ENCODE measurements around the gene GKN2. TPM values are rescaled to one million over a fixed set of nuclear protein-coding genes. Genes with fewer than 3 reads are reported as not detected.

Gene GKN2
- total RNA-seq, 1 experiment from 2014 or later = not detected

- H3K4me1 ChIP-seq = no peaks in the 10 kb centered on the region
- intact Hi-C loops (cut with micrococcal nuclease; ENCODE audit: unreplicated experiment) = loop anchor here (5.0 kb wide), 2 partner anchors 63 to 438 kb away; partner anchors contain the start of genes APLF and FBXO48
- H3K27me3 ChIP-seq (replicated peaks; ENCODE audit: control insufficient read depth, insufficient read depth, low read length) = no peaks in the 10 kb centered on the region
- no peak overlapping the region for H3K27ac Mint-ChIP-seq (ENCODE audit: unreplicated experiment)
- H3K9me3 Mint-ChIP-seq (ENCODE audit: unreplicated experiment) = peaks cover 22% of the 10 kb centered on the region
- H3K4me3 ChIP-seq (ENCODE audit: low read depth, low read length) = no peak overlapping the region
- peaks cover 9% of the 10 kb centered on the region for H3K27me3 Mint-ChIP-seq (ENCODE audit: insufficient read depth, unreplicated experiment)
- POLR2A ChIA-PET = no interaction called here
- no peak for TF ChIP-seq CTCF (IDR thresholded peaks at IDR 0.05; ENCODE audit: insufficient read depth in 1 of 2, low read depth in 1 of 2, low read length in 1 of 2, severe bottlenecking in 1 of 2, unreplicated experiment in 1 of 2)
- H3K36me3 Mint-ChIP-seq (ENCODE audit: insufficient read depth, unreplicated experiment) = no peaks in the 10 kb centered on the region
- H3K4me1 Mint-ChIP-seq (ENCODE audit: low read depth, unreplicated experiment) = no peaks in the 10 kb centered on the region
- no TSS peak for BruUV-seq (replicated peaks)
- peaks cover 6% of the 10 kb centered on the region for H3K9me3 ChIP-seq
- CTCF ChIA-PET = no interaction called here
- no peak overlapping the region for H3K4me3 Mint-ChIP-seq (ENCODE audit: unreplicated experiment)
- no peaks in the 10 kb centered on the region for H3K36me3 ChIP-seq (ENCODE audit: control insufficient read depth, insufficient read depth, low read length)
- DNase-seq = no peak
Measured at GRCh38 chr2:68905116-68905515, 47.6 kb downstream of the GKN2 start.

- ChIA-PET POLR2A (no interaction called here), CTCF (interaction anchor here (1.1 to 1.3 kb wide), 2 partner anchors 150 to 192 kb away, joined by 3 read pairs; no protein-coding TSS in a partner anchor)
- Mint-ChIP-seq H3K27ac (ENCODE audit: unreplicated experiment) (no peak overlapping the region), H3K27me3 (ENCODE audit: insufficient read depth, unreplicated experiment) (peaks cover 9% of the 10 kb centered on the region), H3K4me3 (ENCODE audit: unreplicated experiment) (no peak overlapping the region), H3K4me1 (ENCODE audit: low read depth, unreplicated experiment) (no peaks in the 10 kb centered on the region), H3K36me3 (ENCODE audit: insufficient read depth, unreplicated experiment) (no peaks in the 10 kb centered on the region), H3K9me3 (ENCODE audit: unreplicated experiment) (peaks cover 22% of the 10 kb centered on the region)
- no peak for TF ChIP-seq CTCF (IDR thresholded peaks at IDR 0.05; ENCODE audit: insufficient read depth in 1 of 2, low read depth in 1 of 2, low read length in 1 of 2, severe bottlenecking in 1 of 2, unreplicated experiment in 1 of 2)
- H3K27me3 ChIP-seq (replicated peaks; ENCODE audit: control insufficient read depth, insufficient read depth, low read length) = no peaks in the 10 kb centered on the region
- no peak overlapping the region for H3K4me3 ChIP-seq (ENCODE audit: low read depth, low read length)
- no TSS peak for BruUV-seq (replicated peaks)
- no peak for DNase-seq
- no peaks in the 10 kb centered on the region for H3K4me1 ChIP-seq
- intact Hi-C loops (cut with micrococcal nuclease; ENCODE audit: unreplicated experiment) = loop anchor here (1.0 kb wide), 2 partner anchors 150 to 192 kb away; no protein-coding TSS in a partner anchor
- peaks cover 6% of the 10 kb centered on the region for H3K9me3 ChIP-seq
- no peaks in the 10 kb centered on the region for H3K36me3 ChIP-seq (ENCODE audit: control insufficient read depth, insufficient read depth, low read length)
Measured at GRCh38 chr2:68901561-68901960, 51.1 kb downstream of the GKN2 start.

- H3K9me3 Mint-ChIP-seq (ENCODE audit: unreplicated experiment) = peaks cover 22% of the 10 kb centered on the region
- TF ChIP-seq CTCF (IDR thresholded peaks at IDR 0.05; ENCODE audit: insufficient read depth in 1 of 2, low read depth in 1 of 2, low read length in 1 of 2, severe bottlenecking in 1 of 2, unreplicated experiment in 1 of 2) = peak; percentile 37 to 43
- H3K36me3 Mint-ChIP-seq (ENCODE audit: insufficient read depth, unreplicated experiment) = no peaks in the 10 kb centered on the region
- H3K9me3 ChIP-seq = peaks cover 6% of the 10 kb centered on the region
- no peaks in the 10 kb centered on the region for H3K36me3 ChIP-seq (ENCODE audit: control insufficient read depth, insufficient read depth, low read length)
- H3K4me3 ChIP-seq (ENCODE audit: low read depth, low read length) = no peak overlapping the region
- no peaks in the 10 kb centered on the region for H3K4me1 ChIP-seq
- peak in 1 of 2 experiments; percentile 35 for DNase-seq
- intact Hi-C loops (cut with micrococcal nuclease; ENCODE audit: unreplicated experiment) = loop anchor here (1.0 kb wide), 2 partner anchors 150 to 192 kb away; no protein-coding TSS in a partner anchor
- no peaks in the 10 kb centered on the region for H3K27me3 ChIP-seq (replicated peaks; ENCODE audit: control insufficient read depth, insufficient read depth, low read length)
- H3K4me1 Mint-ChIP-seq (ENCODE audit: low read depth, unreplicated experiment) = no peaks in the 10 kb centered on the region
- no peak overlapping the region for H3K27ac Mint-ChIP-seq (ENCODE audit: unreplicated experiment)
- no peak overlapping the region for H3K4me3 Mint-ChIP-seq (ENCODE audit: unreplicated experiment)
- no TSS peak for BruUV-seq (replicated peaks)
- CTCF ChIA-PET = interaction anchor here (1.1 to 1.3 kb wide), 2 partner anchors 149 to 192 kb away, joined by 3 read pairs; no protein-coding TSS in a partner anchor
- H3K27me3 Mint-ChIP-seq (ENCODE audit: insufficient read depth, unreplicated experiment) = peaks cover 9% of the 10 kb centered on the region
- POLR2A ChIA-PET = no interaction called here
Measured at GRCh38 chr2:68901199-68901514, 51.5 kb downstream of the GKN2 start.

All from Caco-2 (cell line).